Activated CD4-positive, alpha-beta T cell treated with anti-CD3 and anti-CD28 coated beads, Interleukin-2, amount 50 U/mL, for 48 hours (primary cell): Measurements from ENCODE around the gene BRD9.
"Not testable (repeated sequence)": the region's sequence is repeated elsewhere in the genome, so short reads cannot be mapped to it uniquely, and the experiment has no call there.

Experiments used
- DNase-seq, 2 experiments: peaks; one replicate each; pipeline ENCODE4 v3.0.0-alpha.2; 2020

The BRD9 gene

DNA sequence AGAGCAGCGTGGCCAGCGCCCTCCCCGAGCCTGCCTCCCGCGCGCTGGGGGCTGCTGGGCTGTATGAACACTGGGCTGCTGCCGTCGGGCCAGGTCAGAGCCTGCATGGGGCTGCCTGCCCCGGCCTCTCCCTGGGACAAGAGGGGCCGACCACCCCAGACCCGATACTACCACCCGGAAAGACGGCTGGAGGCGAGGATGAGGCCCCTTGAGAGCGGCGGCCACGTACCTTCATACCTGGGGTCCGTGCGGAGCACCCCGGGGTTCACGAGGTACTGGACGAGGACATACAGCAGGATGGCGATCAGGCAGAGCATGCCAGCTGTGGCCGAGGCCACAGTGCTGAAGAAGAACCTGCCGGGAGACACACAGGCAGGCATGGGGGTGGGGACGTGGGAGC is 49.2 kb downstream of the BRD9 start:
- DNase-seq, result not testable (repeated sequence)

DNA sequence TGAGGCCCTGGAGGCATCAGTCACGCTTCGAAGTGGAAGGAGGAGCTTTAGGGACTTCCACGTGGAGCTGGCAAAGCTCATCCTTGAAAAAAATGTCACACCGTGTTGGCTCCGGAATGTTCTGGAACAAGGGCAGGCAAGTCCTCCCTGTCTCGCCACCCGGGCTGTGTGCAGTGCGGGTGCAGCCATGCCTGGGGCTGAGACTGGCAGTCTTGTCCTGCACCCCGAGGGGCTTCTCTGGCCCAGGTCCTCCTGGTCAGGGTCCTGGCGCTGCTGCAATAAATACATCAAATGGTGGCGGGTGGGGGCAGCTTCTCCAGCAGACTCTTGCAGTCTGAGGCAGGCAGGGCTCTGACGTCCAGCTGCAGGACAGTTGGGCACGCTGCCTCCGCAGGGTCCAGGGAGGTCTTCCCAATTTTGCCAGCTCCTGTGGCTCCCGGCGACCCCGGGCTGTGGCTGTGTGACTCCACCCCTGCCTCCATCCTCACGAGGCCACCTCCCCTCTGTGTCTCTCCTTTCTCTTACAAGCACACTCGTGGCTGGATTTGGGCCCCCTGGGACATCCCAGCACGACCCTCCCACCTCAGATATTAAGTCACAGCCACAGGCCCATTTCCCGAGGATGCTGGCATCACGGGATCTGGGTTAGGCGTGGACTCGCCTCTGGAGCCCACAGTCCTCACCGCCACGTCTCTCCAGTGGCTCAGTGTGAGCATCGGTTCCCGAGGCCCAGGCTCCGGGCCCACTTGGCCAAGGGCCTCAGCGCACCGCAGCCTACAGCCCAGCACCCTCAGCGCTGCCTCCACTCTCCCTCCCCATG is 50.0 kb downstream of the BRD9 start:
- DNase-seq, result not testable (repeated sequence)

- not testable (repeated sequence) for DNase-seq
Measured at GRCh38 chr5:841531-842401, 50.8 kb downstream of the BRD9 start.

GRCh38 chr5:840974-841435 is 51.6 kb downstream of the BRD9 start:
- DNase-seq, result not testable (repeated sequence)

GRCh38 chr5:840118-840973 is 52.3 kb downstream of the BRD9 start:
- DNase-seq, result not testable (repeated sequence)

- DNase-seq, result not testable (repeated sequence)
Measured at GRCh38 chr5:838431-838851, 54.2 kb downstream of the BRD9 start.

DNA sequence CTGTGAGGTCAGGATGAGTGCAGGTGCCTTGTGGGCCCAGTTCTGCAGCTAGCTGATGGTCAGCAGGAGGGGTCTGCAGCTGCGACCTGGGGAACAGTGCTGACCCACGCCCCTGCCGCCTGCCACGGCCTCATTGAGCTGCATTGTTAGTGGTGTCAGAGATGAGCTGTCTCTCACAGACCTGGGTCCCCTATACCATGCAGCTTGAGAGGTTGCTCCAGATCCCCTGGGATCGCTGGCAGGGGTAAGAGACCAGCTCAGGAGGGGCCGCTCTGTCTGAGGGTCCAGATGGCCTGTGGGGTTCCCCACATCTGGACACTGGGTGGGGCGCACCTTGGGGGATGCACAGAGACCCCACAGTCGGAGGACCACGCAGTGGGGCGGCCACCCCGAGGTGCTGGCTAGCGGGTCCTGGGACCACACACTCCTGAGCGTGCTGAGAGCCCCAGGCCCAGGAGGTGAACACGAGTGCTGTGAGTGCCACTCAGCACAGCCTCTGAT is 54.9 kb downstream of the BRD9 start:
- DNase-seq, result not testable (repeated sequence)

GRCh38 chr5:835933-836612 is 56.5 kb downstream of the BRD9 start:
- DNase-seq, result not testable (repeated sequence)

DNA sequence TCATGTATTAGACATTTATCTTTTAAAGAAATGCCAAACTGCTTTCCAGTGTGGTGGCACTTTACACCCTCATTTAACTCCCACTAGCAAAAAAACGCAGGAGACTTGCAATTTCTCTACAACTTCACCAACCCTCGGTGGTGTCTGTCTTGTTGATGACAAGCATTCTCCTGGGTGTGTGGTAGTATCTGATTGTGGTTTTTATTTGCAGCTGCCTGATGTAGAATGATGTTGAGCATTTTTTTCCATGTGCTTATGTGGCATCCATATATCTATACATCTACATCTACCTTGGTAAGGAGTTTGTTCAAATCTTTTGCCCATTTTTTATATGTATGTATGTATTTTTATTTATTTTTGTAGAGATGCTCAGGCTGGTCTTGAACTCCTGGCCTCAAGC is 58.6 kb downstream of the BRD9 start:
- DNase-seq, result not testable (repeated sequence)

GRCh38 chr5:828194-828593 is 64.4 kb downstream of the BRD9 start:
- not testable (repeated sequence) for DNase-seq

DNA sequence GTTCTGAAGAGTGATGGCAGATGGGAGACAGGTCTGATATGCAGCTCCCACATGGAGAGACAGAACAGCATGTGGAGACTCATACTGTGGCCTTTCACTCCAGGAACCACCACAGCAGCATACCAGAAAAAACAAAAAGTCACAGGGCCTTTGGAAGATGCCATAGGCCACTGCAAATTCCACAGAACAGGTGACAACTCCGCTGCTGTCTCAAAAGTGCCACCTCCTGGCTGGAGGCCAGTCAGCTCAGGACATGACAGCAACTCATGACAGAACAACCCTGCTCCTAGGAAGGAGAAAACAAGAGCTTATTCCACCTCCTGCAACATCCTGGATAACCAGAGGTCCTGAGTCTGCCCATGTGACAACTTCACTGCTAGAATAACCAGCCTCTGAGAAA is 67.1 kb downstream of the BRD9 start:
- not testable (repeated sequence) for DNase-seq

DNA sequence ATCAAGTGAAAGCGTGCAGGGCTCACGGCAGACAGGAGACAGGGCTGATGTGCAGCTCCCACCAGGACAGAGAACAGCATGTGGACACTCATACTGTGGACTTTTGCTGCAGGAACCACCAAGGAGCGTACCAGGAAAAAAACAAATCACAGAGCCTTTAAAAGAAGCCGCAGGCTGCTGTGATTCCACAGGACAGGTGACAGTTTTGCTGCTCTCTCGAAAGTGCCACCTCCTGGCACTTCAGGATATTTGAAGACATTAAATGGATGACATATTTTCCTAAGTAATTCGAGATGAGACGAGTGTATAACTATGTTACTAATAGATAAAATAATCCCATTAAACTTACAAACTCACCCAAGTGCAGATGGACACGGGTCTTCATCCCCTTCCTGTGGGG is 71.1 kb downstream of the BRD9 start:
- DNase-seq, result no peak

DNA sequence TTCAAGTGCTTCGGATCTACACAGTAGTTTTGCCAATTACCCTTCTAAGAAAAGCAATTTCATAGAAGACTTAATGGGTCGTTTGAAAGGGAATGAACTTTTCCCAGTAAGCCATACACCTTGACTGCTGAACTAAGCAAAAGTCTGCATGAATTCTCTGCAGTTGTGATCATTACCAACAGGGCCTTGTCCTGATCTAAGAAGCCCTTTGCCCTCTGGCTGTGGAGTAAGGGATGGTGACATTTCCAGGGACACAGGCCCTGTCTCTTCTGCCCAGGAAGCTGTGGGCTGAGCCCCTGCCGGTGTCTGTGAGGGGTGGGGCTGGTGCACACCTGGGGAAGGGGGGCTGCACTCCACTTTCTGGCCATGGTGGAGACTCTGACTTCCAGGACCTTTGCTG is 72.4 kb downstream of the BRD9 start:
- DNase-seq, result no peak

GRCh38 chr5:819078-819477 is 73.5 kb downstream of the BRD9 start:
- no peak for DNase-seq

GRCh38 chr5:816176-816575 is 76.4 kb downstream of the BRD9 start:
- no peak for DNase-seq

- DNase-seq, result no peak
Measured at GRCh38 chr5:815449-815848, 77.2 kb downstream of the BRD9 start.
